Progenitor cell of endocrine pancreas (in vitro differentiated cells): ENCODE data around the gene MYL2. TPM values are rescaled to one million over a fixed set of nuclear protein-coding genes. Genes with fewer than 3 reads are reported as not detected.

ENCODE experiments used
- DNase-seq: peaks from one replicate; pipeline ENCODE4 v3.0.0; 2021; ENCODE audit warnings: low spot score; ENCODE audit not compliant: unreplicated experiment
- H3K27ac Mint-ChIP-seq: 2 replicates; pipeline ENCODE4 v1.8.0; 2021; ENCODE audit warnings: mild to moderate bottlenecking, moderate library complexity, mixed read lengths
- H3K27me3 Mint-ChIP-seq: 2 replicates; pipeline ENCODE4 v1.8.0; 2021; ENCODE audit warnings: mixed read lengths
- H3K36me3 Mint-ChIP-seq: 2 replicates; pipeline ENCODE4 v1.8.0; 2022; ENCODE audit warnings: mixed read lengths; ENCODE audit not compliant: insufficient read depth
- H3K4me1 Mint-ChIP-seq: 2 replicates; pipeline ENCODE4 v1.8.0; 2021; ENCODE audit warnings: low read depth, mixed read lengths
- H3K4me3 Mint-ChIP-seq: 2 replicates; pipeline ENCODE4 v1.8.0; 2021; ENCODE audit warnings: low read depth, mild to moderate bottlenecking, moderate library complexity, mixed read lengths
- H3K9me3 Mint-ChIP-seq: 2 replicates; pipeline ENCODE4 v1.8.0; 2021; ENCODE audit warnings: low read depth, mixed read lengths
- CTCF ChIP-seq: fragments of 200-600 bp; sonication (generic); IDR thresholded peaks from one replicate; pipeline ENCODE4 v1.5.0; 2021; ENCODE audit warnings: antibody characterized with exemption, mild to moderate bottlenecking; ENCODE audit not compliant: unreplicated experiment
- total RNA-seq: library from RNA; stranded (reverse); gene quantifications from 2 replicates; pipeline ENCODE4 v1.2.1, GENCODE V29; 2021

MYL2 gene
- total RNA-seq, 1 donor from 2014 or later, result not detected

- Mint-ChIP-seq H3K27me3 (peaks cover 11% of the 10 kb centered on the region), H3K27ac (no peak overlapping the region), H3K4me1 (no peaks in the 10 kb centered on the region), H3K4me3 (no peak overlapping the region), H3K9me3 (peaks cover 3% of the 10 kb centered on the region), H3K36me3 (no peaks in the 10 kb centered on the region)
- TF ChIP-seq CTCF, result no peak
- DNase-seq, result no peak
These were observed 20.6 kb upstream of the MYL2 start for GRCh38 chr12:110940933-110941332.

GRCh38 chr12:110940296-110940695 is 19.9 kb upstream of the MYL2 start:
- no peak overlapping the region for H3K27ac Mint-ChIP-seq
- no peaks in the 10 kb centered on the region for H3K4me1 Mint-ChIP-seq
- no peaks in the 10 kb centered on the region for H3K36me3 Mint-ChIP-seq
- H3K9me3 Mint-ChIP-seq, result no peaks in the 10 kb centered on the region
- no peak for DNase-seq
- no peak for TF ChIP-seq CTCF
- peaks cover 11% of the 10 kb centered on the region for H3K27me3 Mint-ChIP-seq
- H3K4me3 Mint-ChIP-seq, result no peak overlapping the region

- Mint-ChIP-seq H3K4me1 (no peaks in the 10 kb centered on the region), H3K36me3 (no peaks in the 10 kb centered on the region), H3K27me3 (peaks cover 19% of the 10 kb centered on the region), H3K27ac (no peak overlapping the region), H3K9me3 (no peaks in the 10 kb centered on the region), H3K4me3 (no peak overlapping the region)
- TF ChIP-seq CTCF, result peak; percentile 97
- DNase-seq, result peak; percentile 68
These were observed 16.8 kb upstream of the MYL2 start for GRCh38 chr12:110937104-110937641.

- H3K27ac Mint-ChIP-seq, result no peak overlapping the region
- H3K36me3 Mint-ChIP-seq, result no peaks in the 10 kb centered on the region
- no peaks in the 10 kb centered on the region for H3K4me1 Mint-ChIP-seq
- H3K4me3 Mint-ChIP-seq, result no peak overlapping the region
- H3K27me3 Mint-ChIP-seq, result peaks cover 19% of the 10 kb centered on the region
- H3K9me3 Mint-ChIP-seq, result no peaks in the 10 kb centered on the region
- no peak for DNase-seq
- TF ChIP-seq CTCF, result no peak
These were observed 16.2 kb upstream of the MYL2 start for GRCh38 chr12:110936367-110937103.

- H3K4me3 Mint-ChIP-seq, result no peak overlapping the region
- no peak for TF ChIP-seq CTCF
- no peak overlapping the region for H3K27ac Mint-ChIP-seq
- H3K27me3 Mint-ChIP-seq, result peaks cover 19% of the 10 kb centered on the region
- DNase-seq, result no peak
- H3K36me3 Mint-ChIP-seq, result no peaks in the 10 kb centered on the region
- no peaks in the 10 kb centered on the region for H3K9me3 Mint-ChIP-seq
- H3K4me1 Mint-ChIP-seq, result no peaks in the 10 kb centered on the region
These were observed 15.2 kb upstream of the MYL2 start for GRCh38 chr12:110935588-110935987.
